Measurements from ENCODE around the gene SMCO3. TPM values are rescaled to one million over a fixed set of nuclear protein-coding genes. Genes with fewer than 3 reads are reported as not detected.
"Not testable (repeated sequence)": the region's sequence is repeated elsewhere in the genome, so short reads cannot be mapped to it uniquely, and the experiment has no call there.

The SMCO3 gene
- total RNA-seq, 3 donors from 2014 or later: not detected

DNA sequence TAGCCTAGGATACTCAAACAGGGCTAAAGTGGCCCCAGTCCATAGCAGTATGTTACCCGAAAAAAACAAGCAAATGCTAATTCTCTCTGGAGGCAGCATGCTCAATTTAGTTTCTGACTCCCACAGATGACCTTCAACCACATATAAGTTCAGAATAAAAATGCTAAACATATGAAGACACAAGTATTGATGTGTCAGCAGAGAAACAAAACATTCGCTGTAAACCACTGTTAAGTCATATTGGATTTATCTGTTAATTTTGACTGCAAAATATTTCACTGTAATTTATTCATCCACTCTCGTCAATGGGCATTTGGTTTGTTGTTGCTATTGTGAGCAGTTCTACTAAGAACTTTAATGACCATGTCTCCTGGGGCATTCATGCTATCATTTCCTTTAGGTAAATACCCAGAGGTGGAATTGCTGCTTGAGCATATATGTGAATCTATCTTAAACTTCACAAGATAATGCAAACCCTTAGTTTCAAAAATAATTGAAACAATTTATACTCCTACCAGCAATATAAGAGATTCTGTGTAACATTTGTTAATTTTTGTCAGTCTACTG is 47.2 kb downstream of the SMCO3 start:
- Histone ChIP-seq H3K36me3 (ENCODE audit: low read depth) (no peaks in the 10 kb centered on the region), H3K4me3 (no peak overlapping the region), H3K9me3 (no peaks in the 10 kb centered on the region), H3K4me1 (ENCODE audit: low read depth) (no peaks in the 10 kb centered on the region)
- TF ChIP-seq, protein P1, sequence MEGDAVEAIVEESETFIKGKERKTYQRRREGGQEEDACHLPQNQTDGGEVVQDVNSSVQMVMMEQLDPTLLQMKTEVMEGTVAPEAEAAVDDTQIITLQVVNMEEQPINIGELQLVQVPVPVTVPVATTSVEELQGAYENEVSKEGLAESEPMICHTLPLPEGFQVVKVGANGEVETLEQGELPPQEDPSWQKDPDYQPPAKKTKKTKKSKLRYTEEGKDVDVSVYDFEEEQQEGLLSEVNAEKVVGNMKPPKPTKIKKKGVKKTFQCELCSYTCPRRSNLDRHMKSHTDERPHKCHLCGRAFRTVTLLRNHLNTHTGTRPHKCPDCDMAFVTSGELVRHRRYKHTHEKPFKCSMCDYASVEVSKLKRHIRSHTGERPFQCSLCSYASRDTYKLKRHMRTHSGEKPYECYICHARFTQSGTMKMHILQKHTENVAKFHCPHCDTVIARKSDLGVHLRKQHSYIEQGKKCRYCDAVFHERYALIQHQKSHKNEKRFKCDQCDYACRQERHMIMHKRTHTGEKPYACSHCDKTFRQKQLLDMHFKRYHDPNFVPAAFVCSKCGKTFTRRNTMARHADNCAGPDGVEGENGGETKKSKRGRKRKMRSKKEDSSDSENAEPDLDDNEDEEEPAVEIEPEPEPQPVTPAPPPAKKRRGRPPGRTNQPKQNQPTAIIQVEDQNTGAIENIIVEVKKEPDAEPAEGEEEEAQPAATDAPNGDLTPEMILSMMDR (IDR thresholded peaks at IDR 0.05): no peak
- DNase-seq (no peak), ATAC-seq (no peak)
- intact Hi-C loops (cut with DNase I, micrococcal nuclease): no loop called here

DNA sequence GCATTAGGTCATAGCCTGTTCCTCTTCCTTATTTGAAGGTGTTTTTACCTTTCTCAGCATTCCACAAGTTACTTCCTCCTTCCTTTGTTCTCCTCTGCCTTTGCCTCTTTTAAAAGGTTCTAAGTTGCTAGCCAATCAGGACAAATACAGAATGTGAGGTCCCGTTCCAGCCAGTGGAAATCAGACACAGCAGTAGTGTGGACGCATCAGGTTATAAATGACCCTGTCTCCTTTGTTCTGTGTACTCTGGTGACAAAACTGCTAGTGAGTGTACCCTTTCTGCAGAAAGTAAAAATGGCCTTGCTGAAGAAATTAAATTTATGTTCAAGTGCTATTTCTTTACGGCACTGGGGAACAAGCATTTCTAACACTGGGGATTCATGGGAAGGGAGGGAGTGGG is 48.0 kb downstream of the SMCO3 start:
- intact Hi-C loops (cut with DNase I, micrococcal nuclease); H3K4me3 ChIP-seq; H3K4me1 ChIP-seq (ENCODE audit: low read depth); H3K36me3 ChIP-seq (ENCODE audit: low read depth); H3K9me3 ChIP-seq; ATAC-seq; DNase-seq: not testable (repeated sequence)

DNA sequence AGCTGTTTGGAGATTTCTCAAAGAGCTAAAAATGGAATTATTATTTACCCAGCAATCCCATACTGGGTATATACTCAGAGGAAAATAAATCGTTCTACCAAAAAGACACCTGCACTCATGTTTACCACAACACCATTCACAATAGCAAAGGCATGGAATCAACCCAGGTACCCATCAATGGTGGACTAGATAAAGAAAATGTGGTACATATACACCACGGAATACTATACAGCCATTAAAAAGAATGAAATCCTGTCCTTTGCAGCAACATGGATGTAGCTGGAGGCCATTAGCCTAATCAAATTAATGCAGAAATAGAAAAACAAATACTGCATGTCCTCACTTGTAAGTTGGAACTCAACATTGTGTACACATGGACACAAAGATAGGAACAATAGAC is 48.6 kb downstream of the SMCO3 start:
- no peak overlapping the region for H3K4me3 ChIP-seq
- DNase-seq: no peak
- TF ChIP-seq, protein P1 (IDR thresholded peaks at IDR 0.05): no peak
- ATAC-seq: no peak
- intact Hi-C loops (cut with DNase I, micrococcal nuclease): no loop called here
- no peaks in the 10 kb centered on the region for H3K36me3 ChIP-seq (ENCODE audit: low read depth)
- H3K4me1 ChIP-seq (ENCODE audit: low read depth): no peaks in the 10 kb centered on the region
- no peaks in the 10 kb centered on the region for H3K9me3 ChIP-seq

DNA sequence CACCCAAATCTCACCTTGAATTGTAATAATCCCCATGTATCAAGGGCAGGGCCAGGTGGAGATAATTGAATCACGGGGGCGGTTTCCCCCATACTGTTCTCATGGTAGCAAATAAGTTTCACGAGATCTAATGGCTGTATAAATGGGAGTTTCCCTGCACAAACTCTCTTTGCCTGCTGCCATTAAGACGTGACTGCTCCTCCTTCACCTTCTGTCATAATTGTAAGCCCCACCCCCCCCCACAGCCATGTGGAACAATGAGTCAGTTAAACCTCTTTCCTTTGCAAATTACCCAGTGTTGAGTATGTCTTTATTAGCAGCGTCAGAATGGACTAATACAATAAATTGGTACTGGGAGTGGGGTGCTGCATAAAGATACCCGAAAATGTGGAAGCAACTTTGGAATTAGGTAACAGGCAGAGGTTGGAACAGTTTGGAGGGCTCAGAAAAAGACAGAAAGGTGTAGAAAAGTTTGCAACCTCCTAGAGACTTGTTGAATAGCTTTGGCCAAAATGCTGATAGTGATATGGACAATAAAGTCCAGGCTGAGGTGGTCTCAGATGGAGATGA is 54.2 kb downstream of the SMCO3 start:
- H3K4me1 ChIP-seq (ENCODE audit: low read depth); H3K9me3 ChIP-seq; H3K4me3 ChIP-seq; H3K36me3 ChIP-seq (ENCODE audit: low read depth); DNase-seq; intact Hi-C loops (cut with DNase I, micrococcal nuclease): not testable (repeated sequence)
- ATAC-seq: peak; percentile 78

DNA sequence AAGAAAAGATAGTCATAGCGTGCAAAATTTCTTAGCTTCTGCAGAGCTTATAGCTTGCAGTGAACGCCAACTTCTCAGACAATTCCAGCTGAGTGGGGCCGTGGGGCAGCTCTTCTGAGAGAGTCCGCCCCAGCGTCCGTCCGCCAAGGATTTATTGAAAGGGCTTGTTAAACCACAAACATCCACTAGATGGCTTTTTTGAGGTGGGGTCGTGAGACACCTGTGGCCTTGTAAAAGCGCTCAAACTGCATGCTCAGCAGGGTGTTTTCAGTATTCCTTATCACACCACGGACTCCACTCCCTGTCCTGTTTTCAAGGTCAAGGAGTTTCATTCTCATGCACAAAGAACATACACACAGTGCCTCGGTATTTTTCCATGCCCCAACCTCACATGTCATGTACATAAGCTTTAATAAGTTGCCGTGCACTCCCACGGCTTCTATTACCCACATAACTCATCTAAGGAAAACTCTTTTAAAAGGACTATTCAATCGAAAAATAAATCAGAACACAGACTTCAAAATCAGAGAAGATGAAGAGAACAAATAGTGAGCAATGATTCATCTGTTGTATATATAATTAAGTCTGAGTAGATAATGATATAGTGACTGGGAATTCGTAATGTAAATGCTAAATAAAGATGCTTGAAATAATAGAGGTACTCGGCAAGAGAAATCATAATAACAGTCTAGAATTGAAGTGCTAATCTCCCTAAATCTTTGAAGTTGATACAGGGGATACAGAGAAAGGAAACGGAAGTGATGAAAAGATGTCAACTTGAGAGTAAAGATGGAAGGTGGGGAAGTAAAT is 57.4 kb downstream of the SMCO3 start:
- H3K9me3 ChIP-seq: no peaks in the 10 kb centered on the region
- intact Hi-C loops (cut with DNase I, micrococcal nuclease): no loop called here
- DNase-seq (peak in 2 of 3 donors; percentile 42 to 44), ATAC-seq (peak; percentile 66)
- H3K4me3 ChIP-seq: no peak overlapping the region
- H3K4me1 ChIP-seq (ENCODE audit: low read depth): no peaks in the 10 kb centered on the region
- TF ChIP-seq, protein P1 (IDR thresholded peaks at IDR 0.05): no peak
- H3K36me3 ChIP-seq (ENCODE audit: low read depth): no peaks in the 10 kb centered on the region

Other genes with a start within 250 kb of the SMCO3 start
- 10 to 100 TPM; 22.6 to 82.4 (median 63.7) TPM for gene PLBD1, start 246.3 kb downstream of the SMCO3 start, total RNA-seq
- 10 to 100 TPM; 33.2 to 94.8 (median 73.8) TPM for gene GUCY2C, start 117.6 kb downstream of the SMCO3 start, total RNA-seq
- 10 to 100 TPM; 38.4 to 53.7 (median 48.3) TPM for gene WBP11, start 10.7 kb downstream of the SMCO3 start, total RNA-seq
- under 1 TPM; 0.44 to 0.96 (median 0.46) TPM for gene C12orf60, start 10.5 kb downstream of the SMCO3 start, total RNA-seq
- 1 to 10 TPM in 1 of 3 donors, under 1 TPM in 2; 0.06 to 1.9 (median 0.54) TPM for gene ART4, start 29.3 kb upstream of the SMCO3 start, total RNA-seq
- gene MGP, start 71.7 kb upstream of the SMCO3 start, total RNA-seq: 100 to 1,000 TPM in 2 of 3 donors, 10 to 100 TPM in 1; 42.9 to 655 (median 121) TPM
- 1 to 10 TPM; 1.4 to 5.6 (median 4.1) TPM for gene ERP27, start 124.4 kb upstream of the SMCO3 start, total RNA-seq
- gene ARHGDIB, start 147.4 kb upstream of the SMCO3 start, total RNA-seq: 10 to 100 TPM; 26.2 to 78.2 (median 37.8) TPM
- under 1 TPM in 1 of 3 donors, not detected in 2; 0.55 TPM for gene PDE6H, start 158.9 kb upstream of the SMCO3 start, total RNA-seq